Measurements from ENCODE around the gene RALGAPA2.

Gene RALGAPA2

GRCh38 chr20:20683481-20684321 lies 28.7 kb downstream of the RALGAPA2 start:
- no peak for DNase-seq (ENCODE audit: low spot score)

GRCh38 chr20:20683020-20683419 lies 29.4 kb downstream of the RALGAPA2 start:
- DNase-seq (ENCODE audit: low spot score): no peak

- DNase-seq (ENCODE audit: low spot score): no peak
Observed at GRCh38 chr20:20680991-20681508, 31.4 kb downstream of the RALGAPA2 start.

GRCh38 chr20:20679316-20679715 lies 33.1 kb downstream of the RALGAPA2 start:
- no peak for DNase-seq (ENCODE audit: low spot score)

GRCh38 chr20:20677186-20677585 lies 35.3 kb downstream of the RALGAPA2 start:
- DNase-seq (ENCODE audit: low spot score): no peak

GRCh38 chr20:20668639-20669038 lies 43.8 kb downstream of the RALGAPA2 start:
- DNase-seq (ENCODE audit: low spot score): no peak

- DNase-seq (ENCODE audit: low spot score): no peak
Observed at GRCh38 chr20:20666359-20666758, 46.1 kb downstream of the RALGAPA2 start.

- DNase-seq (ENCODE audit: low spot score): no peak
Observed at GRCh38 chr20:20665606-20666332, 46.7 kb downstream of the RALGAPA2 start.

- peak; percentile 21 for DNase-seq (ENCODE audit: low spot score)
Observed at GRCh38 chr20:20664795-20665589, 47.5 kb downstream of the RALGAPA2 start.

- no peak for DNase-seq (ENCODE audit: low spot score)
Observed at GRCh38 chr20:20663841-20664240, 48.6 kb downstream of the RALGAPA2 start.

- DNase-seq (ENCODE audit: low spot score): no peak
Observed at GRCh38 chr20:20658871-20659431, 53.5 kb downstream of the RALGAPA2 start.

GRCh38 chr20:20658123-20658522 lies 54.3 kb downstream of the RALGAPA2 start:
- DNase-seq (ENCODE audit: low spot score): no peak

GRCh38 chr20:20657092-20657491 lies 55.4 kb downstream of the RALGAPA2 start:
- no peak for DNase-seq (ENCODE audit: low spot score)

GRCh38 chr20:20655883-20656282 lies 56.6 kb downstream of the RALGAPA2 start:
- DNase-seq (ENCODE audit: low spot score): no peak

GRCh38 chr20:20649945-20650344 lies 62.5 kb downstream of the RALGAPA2 start:
- DNase-seq (ENCODE audit: low spot score): no peak

- DNase-seq (ENCODE audit: low spot score): no peak
Observed at GRCh38 chr20:20643927-20644326, 68.5 kb downstream of the RALGAPA2 start.

- no peak for DNase-seq (ENCODE audit: low spot score)
Observed at GRCh38 chr20:20641783-20642182, 70.7 kb downstream of the RALGAPA2 start.

- no peak for DNase-seq (ENCODE audit: low spot score)
Observed at GRCh38 chr20:20638878-20639277, 73.6 kb downstream of the RALGAPA2 start.

GRCh38 chr20:20637998-20638725 lies 74.3 kb downstream of the RALGAPA2 start:
- DNase-seq (ENCODE audit: low spot score): no peak

- no peak for DNase-seq (ENCODE audit: low spot score)
Observed at GRCh38 chr20:20635006-20635405, 77.4 kb downstream of the RALGAPA2 start.

GRCh38 chr20:20632644-20633043 lies 79.8 kb downstream of the RALGAPA2 start:
- no peak for DNase-seq (ENCODE audit: low spot score)
